NAMALWA (cell line): ENCODE measurements around the gene DKK2.

Experiments used
- DNase-seq: peaks from one replicate; pipeline ENCODE4 v3.0.0-alpha.2; 2015; ENCODE audit warnings: low spot score

Gene DKK2

GRCh38 chr4:107017443-107018343 lies 18.4 kb downstream of the DKK2 start:
- no peak for DNase-seq

GRCh38 chr4:107011312-107011711 lies 24.8 kb downstream of the DKK2 start:
- DNase-seq: no peak

GRCh38 chr4:107009196-107009968 lies 26.7 kb downstream of the DKK2 start:
- DNase-seq: no peak

GRCh38 chr4:107008115-107008514 lies 28.0 kb downstream of the DKK2 start:
- no peak for DNase-seq

GRCh38 chr4:107006218-107006617 lies 29.9 kb downstream of the DKK2 start:
- DNase-seq: no peak

GRCh38 chr4:106996490-106996889 lies 39.6 kb downstream of the DKK2 start:
- no peak for DNase-seq

- no peak for DNase-seq
Measured at GRCh38 chr4:106993827-106994226, 42.3 kb downstream of the DKK2 start.

GRCh38 chr4:106987311-106987710 lies 48.8 kb downstream of the DKK2 start:
- DNase-seq: no peak

- DNase-seq: no peak
Measured at GRCh38 chr4:106986486-106986885, 49.6 kb downstream of the DKK2 start.

GRCh38 chr4:106985830-106986229 lies 50.3 kb downstream of the DKK2 start:
- DNase-seq: no peak

- DNase-seq: no peak
Measured at GRCh38 chr4:106982711-106983211, 53.4 kb downstream of the DKK2 start.

- DNase-seq: no peak
Measured at GRCh38 chr4:106981431-106981830, 54.7 kb downstream of the DKK2 start.

GRCh38 chr4:106979476-106979875 lies 56.6 kb downstream of the DKK2 start:
- no peak for DNase-seq

GRCh38 chr4:106978046-106978774 lies 57.9 kb downstream of the DKK2 start:
- no peak for DNase-seq

- no peak for DNase-seq
Measured at GRCh38 chr4:106971636-106972035, 64.5 kb downstream of the DKK2 start.

GRCh38 chr4:106967892-106968291 lies 68.2 kb downstream of the DKK2 start:
- no peak for DNase-seq

- no peak for DNase-seq
Measured at GRCh38 chr4:106953036-106953705, 82.9 kb downstream of the DKK2 start.

- no peak for DNase-seq
Measured at GRCh38 chr4:106951891-106952290, 84.2 kb downstream of the DKK2 start.

- no peak for DNase-seq
Measured at GRCh38 chr4:106941841-106942240, 94.3 kb downstream of the DKK2 start.

- no peak for DNase-seq
Measured at GRCh38 chr4:106930522-106930921, 105.6 kb downstream of the DKK2 start.

GRCh38 chr4:106929248-106929647 lies 106.9 kb downstream of the DKK2 start:
- DNase-seq: no peak

- DNase-seq: no peak
Measured at GRCh38 chr4:106914223-106914622, 121.9 kb downstream of the DKK2 start.
